Colonic mucosa (tissue), 4 donors: ENCODE data around the gene CLEC2L. TPM values are rescaled to one million over a fixed set of nuclear protein-coding genes. Genes with fewer than 3 reads are reported as not detected.

Source experiments
- DNase-seq: peaks from one replicate; pipeline ENCODE4 v3.0.0-alpha.2; 2020
- H3K27ac ChIP-seq: fragments of 200-600 bp; one replicate; pipeline ENCODE4 v1.8.0; 2021
- H3K27me3 ChIP-seq: fragments of 200-600 bp; one replicate; pipeline ENCODE4 v1.8.0; 2021
- H3K36me3 ChIP-seq: fragments of 200-600 bp; one replicate; pipeline ENCODE4 v1.8.0; 2021
- H3K4me1 ChIP-seq: fragments of 200-600 bp; one replicate; pipeline ENCODE4 v1.8.0; 2021; ENCODE audit warnings: mild to moderate bottlenecking
- H3K4me3 ChIP-seq: fragments of 200-600 bp; one replicate; pipeline ENCODE4 v1.8.0; 2021
- H3K9ac ChIP-seq, 2 donors: one replicate each; pipeline ENCODE4 v1.7.0; 2013; ENCODE audit warnings: control low read depth in 2 of 2, low read depth in 2 of 2, low read length in 2 of 2
- H3K9me3 ChIP-seq: fragments of 200-600 bp; one replicate; pipeline ENCODE4 v1.8.0; 2021
- intact Hi-C: fragments of 100-400 bp; cut with DNase I; formaldehyde crosslinking; loops from one replicate; pipeline ENCODE4 v1.14.1; 2022
- total RNA-seq, 2 donors: library from RNA; stranded (reverse); fragmentation: NEBNext Ultra II Directional in 1 of 2; extraction: Animal tissue kit (Norgen Biotek cat#: 25700) in 1 of 2; gene quantifications; one replicate each; pipeline ENCODE4 v1.2.1, GENCODE V29; 2021
- TF ChIP-seq, protein P1 (sequence below): fragments of 200-600 bp; IDR thresholded peaks from one replicate; pipeline ENCODE4 v1.8.0; 2022; ENCODE audit warnings: antibody characterized with exemption, mild to moderate bottlenecking
- donor health status: healthy.
- donor health status: DM: no; HTN: no; CAD: no.
- donor health status: DM: no; HTN: no; CAD: no.

CLEC2L gene
- total RNA-seq, 2 donors from 2014 or later, result not detected

DNA sequence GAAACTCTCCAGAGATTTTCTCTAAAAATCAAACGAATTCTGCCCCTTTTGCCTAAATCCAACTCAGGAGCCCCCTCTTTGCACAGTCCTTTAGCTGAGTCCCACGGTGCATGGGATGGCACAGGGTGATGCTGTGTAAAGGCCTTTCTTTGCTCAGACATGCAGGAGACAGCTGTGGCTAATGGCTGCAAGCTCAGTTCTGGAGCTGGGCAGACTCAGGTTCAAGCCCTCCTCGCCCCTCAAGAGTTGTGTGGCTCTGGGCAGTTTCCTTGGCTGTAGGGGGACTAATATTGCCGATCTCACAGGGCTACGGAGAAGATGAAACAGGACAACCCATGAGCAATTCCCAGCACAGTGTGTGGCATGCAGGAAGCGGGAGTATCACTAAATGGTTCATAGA is 42.6 kb downstream of the CLEC2L start:
- intact Hi-C loops, result no loop called here
- TF ChIP-seq, protein P1, sequence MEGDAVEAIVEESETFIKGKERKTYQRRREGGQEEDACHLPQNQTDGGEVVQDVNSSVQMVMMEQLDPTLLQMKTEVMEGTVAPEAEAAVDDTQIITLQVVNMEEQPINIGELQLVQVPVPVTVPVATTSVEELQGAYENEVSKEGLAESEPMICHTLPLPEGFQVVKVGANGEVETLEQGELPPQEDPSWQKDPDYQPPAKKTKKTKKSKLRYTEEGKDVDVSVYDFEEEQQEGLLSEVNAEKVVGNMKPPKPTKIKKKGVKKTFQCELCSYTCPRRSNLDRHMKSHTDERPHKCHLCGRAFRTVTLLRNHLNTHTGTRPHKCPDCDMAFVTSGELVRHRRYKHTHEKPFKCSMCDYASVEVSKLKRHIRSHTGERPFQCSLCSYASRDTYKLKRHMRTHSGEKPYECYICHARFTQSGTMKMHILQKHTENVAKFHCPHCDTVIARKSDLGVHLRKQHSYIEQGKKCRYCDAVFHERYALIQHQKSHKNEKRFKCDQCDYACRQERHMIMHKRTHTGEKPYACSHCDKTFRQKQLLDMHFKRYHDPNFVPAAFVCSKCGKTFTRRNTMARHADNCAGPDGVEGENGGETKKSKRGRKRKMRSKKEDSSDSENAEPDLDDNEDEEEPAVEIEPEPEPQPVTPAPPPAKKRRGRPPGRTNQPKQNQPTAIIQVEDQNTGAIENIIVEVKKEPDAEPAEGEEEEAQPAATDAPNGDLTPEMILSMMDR, result no peak
- Histone ChIP-seq H3K4me3 (no peak overlapping the region), H3K27me3 (no peaks in the 10 kb centered on the region), H3K9ac (no peak overlapping the region), H3K27ac (no peak overlapping the region), H3K36me3 (no peaks in the 10 kb centered on the region), H3K9me3 (no peaks in the 10 kb centered on the region), H3K4me1 (no peaks in the 10 kb centered on the region)
- no peak for DNase-seq

DNA sequence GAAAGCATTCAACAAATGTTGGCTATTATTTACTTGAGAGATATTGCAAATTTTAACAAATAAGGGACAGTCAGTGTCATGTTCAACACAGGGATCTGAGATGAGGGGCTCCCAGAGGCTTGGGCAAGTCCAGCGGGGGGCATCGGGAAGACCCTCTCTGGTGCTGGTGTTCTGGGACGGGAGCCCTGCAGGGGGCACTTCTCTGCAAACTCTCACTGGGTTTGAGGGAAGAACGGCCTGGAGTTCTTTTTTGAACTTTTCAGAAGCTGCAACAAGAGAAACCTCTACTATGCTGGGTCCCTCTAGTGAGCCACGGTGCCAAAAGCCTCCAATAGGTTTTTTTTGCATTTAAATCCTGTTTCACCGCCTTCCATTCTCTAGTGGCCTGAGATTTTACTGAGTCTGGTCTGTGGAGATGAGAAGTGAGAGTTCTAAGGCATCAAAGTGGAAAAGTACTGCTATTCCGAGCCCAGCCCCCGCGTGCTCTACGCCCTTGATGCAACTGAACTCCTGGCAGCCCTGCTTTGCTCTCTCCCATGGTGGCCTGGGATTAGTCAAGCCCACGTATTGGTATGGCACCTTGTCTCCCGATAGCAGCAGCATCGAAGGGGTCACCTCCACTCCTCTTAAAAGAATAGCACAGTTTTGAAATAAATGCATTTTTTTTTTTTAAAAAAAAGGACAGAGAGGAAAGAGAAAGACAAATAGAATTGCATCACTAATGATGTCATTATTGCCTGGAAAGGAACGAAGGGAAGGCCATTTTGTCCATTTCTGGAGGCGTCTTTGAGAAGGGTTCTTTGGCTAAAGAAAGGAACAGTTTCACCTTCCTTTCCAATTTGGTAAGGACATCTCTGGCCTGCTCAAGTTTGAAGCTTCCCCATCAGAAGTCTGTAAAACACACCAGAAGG is 43.5 kb downstream of the CLEC2L start:
- Histone ChIP-seq H3K9ac (no peak overlapping the region), H3K27me3 (no peaks in the 10 kb centered on the region), H3K4me1 (no peaks in the 10 kb centered on the region), H3K36me3 (no peaks in the 10 kb centered on the region), H3K27ac (no peak overlapping the region), H3K4me3 (no peak overlapping the region), H3K9me3 (no peaks in the 10 kb centered on the region)
- no peak for DNase-seq
- intact Hi-C loops, result no loop called here
- TF ChIP-seq, protein P1, result no peak

DNA sequence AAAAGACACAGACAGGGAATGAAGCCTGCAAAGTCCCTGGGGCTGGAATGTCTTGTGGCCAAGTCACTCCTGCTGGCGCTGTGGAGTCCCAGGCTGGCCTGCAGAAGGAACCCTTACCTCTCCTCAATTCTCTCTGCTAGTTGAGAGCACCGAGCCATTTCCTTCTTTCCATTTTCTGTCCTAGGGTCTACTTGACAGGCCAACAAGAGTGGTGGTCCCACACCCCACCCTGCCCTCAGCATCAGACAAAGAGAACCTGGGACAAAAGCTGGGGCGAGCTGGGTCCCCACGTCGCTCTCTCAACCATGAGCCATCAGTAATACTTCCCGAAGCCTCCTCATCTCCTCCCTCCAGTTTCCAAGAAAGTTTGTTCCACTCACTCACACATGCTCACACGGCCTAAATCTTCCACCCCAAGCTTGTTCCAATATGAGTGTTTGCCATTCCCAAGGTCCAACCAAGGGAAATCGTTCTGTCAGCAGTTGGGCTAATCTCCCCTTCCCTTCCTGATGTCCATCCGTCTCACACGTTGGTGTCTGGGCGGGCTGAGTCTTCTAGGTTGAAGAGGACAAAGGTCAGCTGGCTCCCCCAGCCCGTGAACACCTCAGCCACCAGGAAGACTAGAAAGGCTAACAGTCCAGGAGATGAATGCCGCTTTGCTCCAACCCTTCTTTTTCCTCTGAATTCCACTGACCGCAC is 44.3 kb downstream of the CLEC2L start:
- Histone ChIP-seq H3K27ac (no peak overlapping the region), H3K9me3 (no peaks in the 10 kb centered on the region), H3K4me3 (no peak overlapping the region), H3K27me3 (no peaks in the 10 kb centered on the region), H3K4me1 (no peaks in the 10 kb centered on the region), H3K36me3 (no peaks in the 10 kb centered on the region), H3K9ac (no peak overlapping the region)
- TF ChIP-seq, protein P1, result no peak
- DNase-seq, result no peak
- intact Hi-C loops, result no loop called here

DNA sequence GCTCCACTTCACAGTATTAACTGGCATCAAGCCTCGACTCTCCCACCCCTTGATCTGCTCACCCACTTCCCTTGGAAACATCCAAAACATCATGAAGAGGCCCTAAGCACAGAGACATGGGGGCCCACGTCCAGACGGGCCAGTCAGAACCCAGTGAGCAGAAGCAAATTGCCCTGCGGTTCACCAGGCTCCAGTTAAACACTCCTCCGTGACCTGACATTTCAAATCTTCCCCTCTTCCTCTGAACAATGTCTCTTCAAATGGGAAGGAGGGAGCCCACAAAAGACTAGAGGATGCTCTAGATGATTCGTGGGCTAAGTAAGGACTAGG is 44.8 kb downstream of the CLEC2L start:
- Histone ChIP-seq H3K4me3 (no peak overlapping the region), H3K9me3 (no peaks in the 10 kb centered on the region), H3K36me3 (no peaks in the 10 kb centered on the region), H3K4me1 (no peaks in the 10 kb centered on the region), H3K27ac (no peak overlapping the region), H3K27me3 (no peaks in the 10 kb centered on the region), H3K9ac (no peak overlapping the region)
- intact Hi-C loops, result no loop called here
- DNase-seq, result no peak
- TF ChIP-seq, protein P1, result no peak

DNA sequence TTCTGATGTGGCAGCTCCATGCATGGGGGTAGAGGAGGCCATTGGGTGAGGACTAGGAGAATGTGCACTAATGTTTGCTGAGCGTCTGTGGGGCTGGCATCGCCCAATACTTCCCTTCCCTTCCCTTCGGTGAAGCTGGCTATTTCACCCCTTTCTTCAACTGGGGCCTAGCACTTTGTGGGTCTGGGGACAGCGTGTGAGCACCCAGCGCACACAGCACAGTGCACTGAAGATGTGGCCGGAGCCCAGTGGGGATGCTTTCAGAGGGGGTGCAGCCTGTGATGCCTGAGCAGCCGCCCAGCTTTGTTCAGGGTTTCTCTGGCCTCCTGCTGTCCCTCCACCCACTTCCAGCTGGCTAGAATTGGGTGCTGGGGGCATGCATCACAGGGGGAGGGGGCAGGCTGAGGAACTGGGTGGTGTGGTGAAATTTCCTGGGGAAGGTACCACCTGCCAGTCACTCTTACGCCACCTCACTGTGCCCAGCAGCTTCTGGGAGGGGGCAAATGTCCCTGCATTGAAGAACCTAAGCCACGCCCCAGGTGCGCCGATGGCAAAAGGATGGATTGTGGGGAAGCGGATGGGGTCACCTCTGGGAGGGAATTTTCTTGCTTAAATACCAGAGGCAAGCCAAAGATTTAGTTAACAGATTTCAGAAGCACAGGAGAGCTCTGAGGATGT is 45.5 kb downstream of the CLEC2L start:
- DNase-seq, result no peak
- H3K27ac ChIP-seq, result no peak overlapping the region
- H3K27me3 ChIP-seq, result no peaks in the 10 kb centered on the region
- H3K36me3 ChIP-seq, result no peaks in the 10 kb centered on the region
- no peaks in the 10 kb centered on the region for H3K9me3 ChIP-seq
- H3K4me1 ChIP-seq, result no peaks in the 10 kb centered on the region
- no peak overlapping the region for H3K9ac ChIP-seq
- no peak overlapping the region for H3K4me3 ChIP-seq
- intact Hi-C loops, result no loop called here
- TF ChIP-seq, protein P1, result no peak
